SK-N-SH treated with all-trans-retinoic acid at 6 μM for 48 hours (cell line): Measurements from ENCODE around the gene SCN3B.

Source experiments
- ARNTL ChIP-seq: fragments of 450-650 bp; formaldehyde crosslinking; IDR thresholded peaks from 2 replicates; pipeline ENCODE4 v1.5.0; 2020; ENCODE audit warnings: low read depth, mild to moderate bottlenecking, moderate library complexity, borderline replicate concordance
- RARB ChIP-seq: fragments of 250-450 bp; sonication (Bioruptor Pico); IDR thresholded peaks from 2 replicates; pipeline ENCODE4 v1.8.0; 2021; ENCODE audit warnings: mild to moderate bottlenecking, moderate library complexity

- no peak for TF ChIP-seq RARB (CRISPR knock-in tag)
- no peak for TF ChIP-seq ARNTL (CRISPR knock-in tag)
Observed at GRCh38 chr11:123702139-123702538, 47.7 kb upstream of the SCN3B start.
